ENCODE data around the gene MRE11. TPM values are rescaled to one million over a fixed set of nuclear protein-coding genes. Genes with fewer than 3 reads are reported as not detected.

MRE11 gene
- total and polyA plus RNA-seq, 7 donors, result 1.9 to 9.0 (median 7.9) TPM

GRCh38 chr11:94472916-94473799 is 20.5 kb downstream of the MRE11 start:
- no peaks in the 10 kb centered on the region for H3K27me3 ChIP-seq (ENCODE audit: insufficient read depth in 3 of 3, low read length in 2 of 3)
- H3K36me3 ChIP-seq (ENCODE audit: insufficient read depth in 1 of 2, low read depth in 1 of 2), result peaks cover 0 to 78% of the 10 kb centered on the region in 2 donors
- intact Hi-C loops (cut with DNase I), result no loop called here
- no peak for TF ChIP-seq CTCF (IDR thresholded peaks at IDR 0.05)
- no peak overlapping the region for H3K27ac ChIP-seq
- H3K4me1 ChIP-seq, result no peaks in the 10 kb centered on the region
- WGBS, 3 donors, result 95 to 98% (median 96%) methylated on average over 3 of the region's 3 CpGs
- H3K4me3 ChIP-seq, result no peak overlapping the region
- ATAC-seq, result no peak
- H3K9me3 ChIP-seq, result no peaks in the 10 kb centered on the region
- no peak for DNase-seq

GRCh38 chr11:94469416-94469815 is 24.2 kb downstream of the MRE11 start:
- H3K27ac ChIP-seq, result no peak overlapping the region
- H3K27me3 ChIP-seq (ENCODE audit: insufficient read depth in 3 of 3, low read length in 2 of 3), result no peaks in the 10 kb centered on the region
- 92 to 98% (median 95%) methylated on average over 2 of the region's 2 CpGs for WGBS, 3 donors
- no peak overlapping the region for H3K4me3 ChIP-seq
- H3K36me3 ChIP-seq (ENCODE audit: insufficient read depth in 1 of 2, low read depth in 1 of 2), result peaks cover 0 to 79% of the 10 kb centered on the region in 2 donors
- intact Hi-C loops (cut with DNase I), result no loop called here
- DNase-seq, result no peak
- no peak for TF ChIP-seq CTCF (IDR thresholded peaks at IDR 0.05)
- no peaks in the 10 kb centered on the region for H3K4me1 ChIP-seq
- no peaks in the 10 kb centered on the region for H3K9me3 ChIP-seq
- no peak for ATAC-seq

- H3K4me1 ChIP-seq, result no peaks in the 10 kb centered on the region
- H3K4me3 ChIP-seq, result no peak overlapping the region
- peaks cover 5 to 48% of the 10 kb centered on the region in 2 donors for H3K36me3 ChIP-seq (ENCODE audit: insufficient read depth in 1 of 2, low read depth in 1 of 2)
- H3K9me3 ChIP-seq, result no peaks in the 10 kb centered on the region
- ATAC-seq (no peak), DNase-seq (no peak)
- 91 to 92% (median 92%) methylated on average over 2 of the region's 2 CpGs for WGBS, 3 donors
- H3K27ac ChIP-seq, result no peak overlapping the region
- intact Hi-C loops (cut with DNase I), result no loop called here
- H3K27me3 ChIP-seq (ENCODE audit: insufficient read depth in 3 of 3, low read length in 2 of 3), result no peaks in the 10 kb centered on the region
- no peak for TF ChIP-seq CTCF (IDR thresholded peaks at IDR 0.05)
Measured at GRCh38 chr11:94459576-94459975, 34.1 kb downstream of the MRE11 start.

GRCh38 chr11:94457118-94458029 is 36.3 kb downstream of the MRE11 start:
- intact Hi-C loops (cut with DNase I), result no loop called here
- 88 to 96% (median 91%) methylated on average over 4 of the region's 4 CpGs for WGBS, 3 donors
- no peaks in the 10 kb centered on the region for H3K9me3 ChIP-seq
- peaks cover 5 to 48% of the 10 kb centered on the region in 2 donors for H3K36me3 ChIP-seq (ENCODE audit: insufficient read depth in 1 of 2, low read depth in 1 of 2)
- ATAC-seq, result no peak
- no peak overlapping the region for H3K4me3 ChIP-seq
- no peak overlapping the region for H3K27ac ChIP-seq
- H3K4me1 ChIP-seq, result no peaks in the 10 kb centered on the region
- TF ChIP-seq CTCF (IDR thresholded peaks at IDR 0.05), result no peak
- DNase-seq, result no peak
- H3K27me3 ChIP-seq (ENCODE audit: insufficient read depth in 3 of 3, low read length in 2 of 3), result no peaks in the 10 kb centered on the region

All from psoas muscle (tissue), 8 donors.